HepG2 (cell line): ENCODE measurements around the gene SP3. TPM values are rescaled to one million over a fixed set of nuclear protein-coding genes. Genes with fewer than 3 reads are reported as not detected.

Experiments used
- E2F1 ChIP-seq: sonication (generic); formaldehyde crosslinking; IDR thresholded peaks from 2 replicates; pipeline ENCODE4 v1.5.0; 2020; ENCODE audit warnings: missing genetic modification reagents
- GLI4 ChIP-seq: sonication (generic); formaldehyde crosslinking; IDR thresholded peaks from 2 replicates; pipeline ENCODE4 v1.5.1; 2020; ENCODE audit warnings: missing genetic modification reagents, mild to moderate bottlenecking, moderate library complexity, borderline replicate concordance
- KDM1A ChIP-seq: IDR thresholded peaks from 2 replicates; pipeline ENCODE4 v1.6.1; 2016; ENCODE audit warnings: missing compliant biosample characterization
- SNAPC4 ChIP-seq: sonication (generic); formaldehyde crosslinking; IDR thresholded peaks from 2 replicates; pipeline ENCODE4 v1.4.0; 2020; ENCODE audit warnings: mild to moderate bottlenecking, missing genetic modification reagents
- ZNF326 ChIP-seq: sonication (generic); formaldehyde crosslinking; IDR thresholded peaks from 2 replicates; pipeline ENCODE4 v1.4.0; 2020; ENCODE audit warnings: missing genetic modification reagents, borderline replicate concordance
- polyA plus RNA-seq, 8 experiments: library from polyadenylated mRNA; depleted of rRNA in 3 of 8; stranded (reverse) in 7 of 8; unstranded in 1 of 8; fragments of >200 nt; fragmentation: Illumina TruSeq in 4 of 8; extraction: Trizol in 4 of 8; gene quantifications; 2 replicates each; pipeline versions ENCODE4 v1.2.1 to v1.2.3, GENCODE V29; 2011 to 2016; ENCODE audit warnings: low read depth in 4 of 8, missing spikeins in 1 of 8, mixed read lengths in 1 of 8; ENCODE audit not compliant: insufficient read depth in 1 of 8
- total RNA-seq, 5 experiments: library from RNA; depleted of rRNA; stranded (reverse); fragments of >200 nt; fragmentation: Illumina TruSeq; extraction: Trizol; gene quantifications; 2 replicates each; pipeline ENCODE4 v1.2.3, GENCODE V29; 2016; ENCODE audit warnings: low read depth in 1 of 5
- TF ChIP-seq, protein P1 (sequence below): sonication (generic); formaldehyde crosslinking; IDR thresholded peaks from 2 replicates; pipeline ENCODE4 v1.8.1; 2022; ENCODE audit warnings: low read depth, mild to moderate bottlenecking, missing genetic modification reagents
- TF ChIP-seq, protein P2 (sequence below): IDR thresholded peaks from 2 replicates; pipeline ENCODE4 v1.6.1; 2012; ENCODE audit warnings: inconsistent platforms
- TF ChIP-seq, protein P3 (sequence below), 2 experiments: sonication (generic) in 1 of 2; formaldehyde crosslinking in 1 of 2; IDR thresholded peaks; 2 replicates each; pipeline versions ENCODE4 v1.5.1 to v1.6.1; 2011 to 2020; ENCODE audit warnings: borderline replicate concordance in 1 of 2, low read depth in 1 of 2, low read length in 1 of 2, mild to moderate bottlenecking in 1 of 2, missing genetic modification reagents in 1 of 2, moderate library complexity in 1 of 2

Gene SP3
- total and polyA plus RNA-seq, 2 of the 13 experiments (the other 11 are each of a cell fraction or from before 2014, with no cell fraction given): 57.3 to 132 TPM

GRCh38 chr2:173869244-173870229 lies 95.6 kb downstream of the SP3 start (continued):
- no peak for TF ChIP-seq SNAPC4 (CRISPR knock-in tag)
- no peak for TF ChIP-seq ZNF326 (CRISPR knock-in tag)
- TF ChIP-seq, protein P1, sequence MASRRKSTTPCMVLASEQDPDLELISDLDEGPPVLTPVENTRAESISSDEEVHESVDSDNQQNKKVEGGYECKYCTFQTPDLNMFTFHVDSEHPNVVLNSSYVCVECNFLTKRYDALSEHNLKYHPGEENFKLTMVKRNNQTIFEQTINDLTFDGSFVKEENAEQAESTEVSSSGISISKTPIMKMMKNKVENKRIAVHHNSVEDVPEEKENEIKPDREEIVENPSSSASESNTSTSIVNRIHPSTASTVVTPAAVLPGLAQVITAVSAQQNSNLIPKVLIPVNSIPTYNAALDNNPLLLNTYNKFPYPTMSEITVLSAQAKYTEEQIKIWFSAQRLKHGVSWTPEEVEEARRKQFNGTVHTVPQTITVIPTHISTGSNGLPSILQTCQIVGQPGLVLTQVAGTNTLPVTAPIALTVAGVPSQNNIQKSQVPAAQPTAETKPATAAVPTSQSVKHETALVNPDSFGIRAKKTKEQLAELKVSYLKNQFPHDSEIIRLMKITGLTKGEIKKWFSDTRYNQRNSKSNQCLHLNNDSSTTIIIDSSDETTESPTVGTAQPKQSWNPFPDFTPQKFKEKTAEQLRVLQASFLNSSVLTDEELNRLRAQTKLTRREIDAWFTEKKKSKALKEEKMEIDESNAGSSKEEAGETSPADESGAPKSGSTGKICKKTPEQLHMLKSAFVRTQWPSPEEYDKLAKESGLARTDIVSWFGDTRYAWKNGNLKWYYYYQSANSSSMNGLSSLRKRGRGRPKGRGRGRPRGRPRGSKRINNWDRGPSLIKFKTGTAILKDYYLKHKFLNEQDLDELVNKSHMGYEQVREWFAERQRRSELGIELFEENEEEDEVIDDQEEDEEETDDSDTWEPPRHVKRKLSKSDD (CRISPR knock-in tag): no peak
- TF ChIP-seq, protein P2, sequence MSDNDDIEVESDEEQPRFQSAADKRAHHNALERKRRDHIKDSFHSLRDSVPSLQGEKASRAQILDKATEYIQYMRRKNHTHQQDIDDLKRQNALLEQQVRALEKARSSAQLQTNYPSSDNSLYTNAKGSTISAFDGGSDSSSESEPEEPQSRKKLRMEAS: no peak
- TF ChIP-seq GLI4 (CRISPR knock-in tag): no peak
- TF ChIP-seq, protein P3, sequence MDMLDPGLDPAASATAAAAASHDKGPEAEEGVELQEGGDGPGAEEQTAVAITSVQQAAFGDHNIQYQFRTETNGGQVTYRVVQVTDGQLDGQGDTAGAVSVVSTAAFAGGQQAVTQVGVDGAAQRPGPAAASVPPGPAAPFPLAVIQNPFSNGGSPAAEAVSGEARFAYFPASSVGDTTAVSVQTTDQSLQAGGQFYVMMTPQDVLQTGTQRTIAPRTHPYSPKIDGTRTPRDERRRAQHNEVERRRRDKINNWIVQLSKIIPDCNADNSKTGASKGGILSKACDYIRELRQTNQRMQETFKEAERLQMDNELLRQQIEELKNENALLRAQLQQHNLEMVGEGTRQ (IDR thresholded peaks at IDR 0.05; ENCODE audit: low read depth, low read length): no peak
- TF ChIP-seq, protein P3 (CRISPR knock-in tag; IDR thresholded peaks at IDR 0.05; ENCODE audit: borderline replicate concordance): no peak
- TF ChIP-seq E2F1 (CRISPR knock-in tag): no peak
- TF ChIP-seq KDM1A (CRISPR knock-in tag): no peak
- TF ChIP-seq, all 625 proteins: peak for 0
